Measurements from ENCODE around the gene EIF3M.

EIF3M gene

GRCh38 chr11:32583459-32584271 lies at the start of gene EIF3M:
TSS of gene EIF3M (plus strand) at chr11:32583831. CDS start at chr11:32583888, 57 bp downstream.
- DNase-seq (ENCODE audit: low read depth, low spot score): peak; percentile 69
- Histone ChIP-seq H3K9me3 (ENCODE audit: low read depth, low read length) (no peaks in the 10 kb centered on the region), H3K36me3 (ENCODE audit: insufficient read depth, low read length) (peaks cover 33% of the 10 kb centered on the region), H3K27ac (peak within 1 kb of the TSS; percentile 63), H3K4me3 (peak within 1 kb of the TSS; percentile 97), H3K9ac (ENCODE audit: insufficient read length) (peak within 1 kb of the TSS; percentile 96)
- no peak for TF ChIP-seq EZH2 (IDR thresholded peaks at IDR 0.05)
- TF ChIP-seq FOXP2 (optimal IDR thresholded peaks at IDR 0.05; ENCODE audit: control extremely low read depth, extremely low read length, insufficient read depth): peak; percentile 44
- TF ChIP-seq POLR2AphosphoS5 (IDR thresholded peaks at IDR 0.05; ENCODE audit: borderline replicate concordance, low read depth, low read length): peak; percentile 96

GRCh38 chr11:32538804-32539203 lies 44.8 kb upstream of the EIF3M start:
- no peaks in the 10 kb centered on the region for H3K9me3 ChIP-seq (ENCODE audit: low read depth, low read length)
- TF ChIP-seq EZH2 (IDR thresholded peaks at IDR 0.05) (no peak), POLR2AphosphoS5 (IDR thresholded peaks at IDR 0.05; ENCODE audit: borderline replicate concordance, low read depth, low read length) (no peak), FOXP2 (optimal IDR thresholded peaks at IDR 0.05; ENCODE audit: control extremely low read depth, extremely low read length, insufficient read depth) (no peak)
- H3K36me3 ChIP-seq (ENCODE audit: insufficient read depth, low read length): no peaks in the 10 kb centered on the region
- H3K4me3 ChIP-seq: no peak overlapping the region
- H3K27ac ChIP-seq: no peak overlapping the region
- H3K9ac ChIP-seq (ENCODE audit: insufficient read length): no peak overlapping the region
- DNase-seq (ENCODE audit: low read depth, low spot score): no peak

- Histone ChIP-seq H3K36me3 (ENCODE audit: insufficient read depth, low read length) (no peaks in the 10 kb centered on the region), H3K9me3 (ENCODE audit: low read depth, low read length) (no peaks in the 10 kb centered on the region), H3K4me3 (no peak overlapping the region), H3K9ac (ENCODE audit: insufficient read length) (no peak overlapping the region), H3K27ac (no peak overlapping the region)
- TF ChIP-seq EZH2 (IDR thresholded peaks at IDR 0.05): no peak
- TF ChIP-seq POLR2AphosphoS5 (IDR thresholded peaks at IDR 0.05; ENCODE audit: borderline replicate concordance, low read depth, low read length): no peak
- no peak for DNase-seq (ENCODE audit: low read depth, low spot score)
Measured at GRCh38 chr11:32549611-32550187, 33.9 kb upstream of the EIF3M start.

GRCh38 chr11:32550207-32550606 lies 33.4 kb upstream of the EIF3M start:
- Histone ChIP-seq H3K36me3 (ENCODE audit: insufficient read depth, low read length) (no peaks in the 10 kb centered on the region), H3K9me3 (ENCODE audit: low read depth, low read length) (no peaks in the 10 kb centered on the region), H3K9ac (ENCODE audit: insufficient read length) (no peak overlapping the region), H3K27ac (no peak overlapping the region), H3K4me3 (no peak overlapping the region)
- TF ChIP-seq POLR2AphosphoS5 (IDR thresholded peaks at IDR 0.05; ENCODE audit: borderline replicate concordance, low read depth, low read length) (no peak), EZH2 (IDR thresholded peaks at IDR 0.05) (no peak), FOXP2 (optimal IDR thresholded peaks at IDR 0.05; ENCODE audit: control extremely low read depth, extremely low read length, insufficient read depth) (no peak)
- no peak for DNase-seq (ENCODE audit: low read depth, low spot score)

- Histone ChIP-seq H3K36me3 (ENCODE audit: insufficient read depth, low read length) (no peaks in the 10 kb centered on the region), H3K9me3 (ENCODE audit: low read depth, low read length) (no peaks in the 10 kb centered on the region), H3K4me3 (no peak overlapping the region), H3K27ac (no peak overlapping the region), H3K9ac (ENCODE audit: insufficient read length) (no peak overlapping the region)
- no peak for DNase-seq (ENCODE audit: low read depth, low spot score)
- no peak for TF ChIP-seq POLR2AphosphoS5 (IDR thresholded peaks at IDR 0.05; ENCODE audit: borderline replicate concordance, low read depth, low read length)
- no peak for TF ChIP-seq EZH2 (IDR thresholded peaks at IDR 0.05)
- TF ChIP-seq FOXP2 (optimal IDR thresholded peaks at IDR 0.05; ENCODE audit: control extremely low read depth, extremely low read length, insufficient read depth): no peak
Measured at GRCh38 chr11:32555091-32555490, 28.5 kb upstream of the EIF3M start.

GRCh38 chr11:32555895-32556294 lies 27.7 kb upstream of the EIF3M start:
- DNase-seq (ENCODE audit: low read depth, low spot score): no peak
- no peak for TF ChIP-seq EZH2 (IDR thresholded peaks at IDR 0.05)
- TF ChIP-seq POLR2AphosphoS5 (IDR thresholded peaks at IDR 0.05; ENCODE audit: borderline replicate concordance, low read depth, low read length): no peak
- no peak for TF ChIP-seq FOXP2 (optimal IDR thresholded peaks at IDR 0.05; ENCODE audit: control extremely low read depth, extremely low read length, insufficient read depth)
- H3K27ac ChIP-seq: no peak overlapping the region
- H3K4me3 ChIP-seq: no peak overlapping the region
- no peaks in the 10 kb centered on the region for H3K9me3 ChIP-seq (ENCODE audit: low read depth, low read length)
- no peak overlapping the region for H3K9ac ChIP-seq (ENCODE audit: insufficient read length)
- H3K36me3 ChIP-seq (ENCODE audit: insufficient read depth, low read length): no peaks in the 10 kb centered on the region

GRCh38 chr11:32561835-32562234 lies 21.8 kb upstream of the EIF3M start:
- Histone ChIP-seq H3K9ac (ENCODE audit: insufficient read length) (no peak overlapping the region), H3K4me3 (no peak overlapping the region), H3K27ac (no peak overlapping the region), H3K9me3 (ENCODE audit: low read depth, low read length) (no peaks in the 10 kb centered on the region), H3K36me3 (ENCODE audit: insufficient read depth, low read length) (no peaks in the 10 kb centered on the region)
- no peak for DNase-seq (ENCODE audit: low read depth, low spot score)
- no peak for TF ChIP-seq FOXP2 (optimal IDR thresholded peaks at IDR 0.05; ENCODE audit: control extremely low read depth, extremely low read length, insufficient read depth)

GRCh38 chr11:32562839-32563599 lies 20.6 kb upstream of the EIF3M start:
- no peak for TF ChIP-seq FOXP2 (optimal IDR thresholded peaks at IDR 0.05; ENCODE audit: control extremely low read depth, extremely low read length, insufficient read depth)
- no peak for TF ChIP-seq POLR2AphosphoS5 (IDR thresholded peaks at IDR 0.05; ENCODE audit: borderline replicate concordance, low read depth, low read length)
- TF ChIP-seq EZH2 (IDR thresholded peaks at IDR 0.05): no peak
- Histone ChIP-seq H3K9me3 (ENCODE audit: low read depth, low read length) (no peaks in the 10 kb centered on the region), H3K36me3 (ENCODE audit: insufficient read depth, low read length) (no peaks in the 10 kb centered on the region), H3K4me3 (no peak overlapping the region), H3K9ac (ENCODE audit: insufficient read length) (no peak overlapping the region), H3K27ac (no peak overlapping the region)
- DNase-seq (ENCODE audit: low read depth, low spot score): no peak
